Loucy (cell line): ENCODE measurements around the gene TBCD.
A peak's percentile ranks its signal among the peaks of the same experiment; 100 is the strongest.

ENCODE experiments used
- H2AFZ ChIP-seq: fragments of 200-600 bp; sonication (generic); 2 replicates; pipeline ENCODE4 v1.6.0; 2016; ENCODE audit warnings: antibody characterized with exemption, mild to moderate bottlenecking, low read length, moderate library complexity
- H3F3A ChIP-seq: fragments of 200-600 bp; 2 replicates; pipeline ENCODE4 v1.6.0; 2016; ENCODE audit warnings: antibody characterized with exemption, low read depth, mild to moderate bottlenecking
- H3K27me3 ChIP-seq: fragments of 200-600 bp; sonication (generic); 2 replicates; pipeline ENCODE4 v1.6.1; 2014; ENCODE audit warnings: low read length, mild to moderate bottlenecking; ENCODE audit not compliant: insufficient read depth, poor library complexity, severe bottlenecking
- H3K36me3 ChIP-seq: fragments of 200-600 bp; sonication (generic); 2 replicates; pipeline ENCODE4 v1.6.1; 2016; ENCODE audit warnings: low read length; ENCODE audit not compliant: insufficient read depth
- H3K4me1 ChIP-seq: fragments of 200-600 bp; sonication (generic); 2 replicates; pipeline ENCODE4 v1.5.1; 2014; ENCODE audit warnings: low read length, mild to moderate bottlenecking; ENCODE audit not compliant: insufficient read depth, poor library complexity, severe bottlenecking
- H3K4me2 ChIP-seq: fragments of 200-600 bp; sonication (generic); 2 replicates; pipeline ENCODE4 v1.6.0; 2014; ENCODE audit warnings: antibody characterized with exemption, low read length, low read depth, mild to moderate bottlenecking; ENCODE audit not compliant: poor library complexity, severe bottlenecking
- H3K4me3 ChIP-seq: fragments of 200-600 bp; sonication (generic); 2 replicates; pipeline ENCODE4 v1.5.1; 2014; ENCODE audit warnings: low read length, mild to moderate bottlenecking, mixed read lengths; ENCODE audit not compliant: poor library complexity, severe bottlenecking
- H3K79me2 ChIP-seq: fragments of 200-600 bp; sonication (generic); 2 replicates; pipeline ENCODE4 v1.6.1; 2014; ENCODE audit warnings: low read length; ENCODE audit not compliant: insufficient read depth
- H3K9ac ChIP-seq: fragments of 200-600 bp; sonication (generic); 2 replicates; pipeline ENCODE4 v1.6.0; 2014; ENCODE audit warnings: mild to moderate bottlenecking, low read depth, low read length, moderate library complexity; ENCODE audit not compliant: poor library complexity, severe bottlenecking
- H3K9me2 ChIP-seq: fragments of 200-600 bp; sonication (generic); replicated peaks from 2 replicates; pipeline ENCODE4 v1.6.1; 2016; ENCODE audit warnings: low read depth, low read length, mixed read lengths
- H3K9me3 ChIP-seq: fragments of 200-600 bp; sonication (generic); 2 replicates; pipeline ENCODE4 v1.6.1; 2014; ENCODE audit warnings: mild to moderate bottlenecking, antibody characterized with exemption, low read length, low read depth; ENCODE audit not compliant: insufficient read depth
- H4K20me1 ChIP-seq: fragments of 200-600 bp; sonication (generic); 2 replicates; pipeline ENCODE4 v1.6.0; 2014; ENCODE audit warnings: antibody characterized with exemption, low read length, mild to moderate bottlenecking; ENCODE audit not compliant: insufficient read depth, poor library complexity, severe bottlenecking
- EZH2phosphoT487 ChIP-seq: fragments of 200-600 bp; IDR thresholded peaks from 2 replicates; pipeline ENCODE4 v1.6.1; 2018; ENCODE audit warnings: antibody characterized with exemption, mild to moderate bottlenecking, moderate library complexity, borderline replicate concordance
- TF ChIP-seq, protein P1 (sequence below): fragments of 200-600 bp; sonication (generic); conservative IDR thresholded peaks from 2 replicates; pipeline ENCODE4 v1.5.1; 2014; ENCODE audit warnings: mild to moderate bottlenecking, antibody characterized with exemption, low read length

TBCD gene

DNA sequence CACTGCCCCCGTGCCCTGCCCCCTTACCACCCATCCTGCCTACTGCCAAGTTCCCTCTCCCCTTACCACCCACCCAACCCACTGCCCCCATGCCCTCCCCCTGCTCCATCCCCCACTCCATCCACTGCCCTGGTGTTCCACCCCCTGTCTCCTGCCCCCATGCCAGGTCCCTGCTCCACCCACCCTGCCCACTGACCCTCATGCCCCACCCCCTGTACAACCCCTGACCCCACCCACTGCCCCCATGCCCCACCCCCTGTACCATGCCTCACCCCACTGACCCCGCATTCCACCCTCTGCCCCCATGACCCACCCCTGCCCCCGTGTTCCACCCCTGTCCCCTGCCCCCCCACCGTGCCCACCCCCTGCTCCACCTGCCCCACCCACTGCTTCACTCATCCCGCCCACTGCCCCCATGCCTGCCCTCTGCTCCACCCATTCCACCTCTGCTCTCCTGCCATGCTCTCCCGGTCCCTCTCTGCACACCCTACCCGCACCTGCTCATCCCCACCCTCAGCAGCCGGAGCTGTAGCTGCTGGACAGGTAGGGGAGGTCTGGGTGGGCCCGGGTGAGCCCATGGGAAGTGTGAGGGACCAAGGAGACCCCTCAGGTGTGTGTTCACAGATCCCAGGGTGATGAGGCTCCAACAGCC is 42.7 kb upstream of the TBCD start:
- TF ChIP-seq, protein P1, sequence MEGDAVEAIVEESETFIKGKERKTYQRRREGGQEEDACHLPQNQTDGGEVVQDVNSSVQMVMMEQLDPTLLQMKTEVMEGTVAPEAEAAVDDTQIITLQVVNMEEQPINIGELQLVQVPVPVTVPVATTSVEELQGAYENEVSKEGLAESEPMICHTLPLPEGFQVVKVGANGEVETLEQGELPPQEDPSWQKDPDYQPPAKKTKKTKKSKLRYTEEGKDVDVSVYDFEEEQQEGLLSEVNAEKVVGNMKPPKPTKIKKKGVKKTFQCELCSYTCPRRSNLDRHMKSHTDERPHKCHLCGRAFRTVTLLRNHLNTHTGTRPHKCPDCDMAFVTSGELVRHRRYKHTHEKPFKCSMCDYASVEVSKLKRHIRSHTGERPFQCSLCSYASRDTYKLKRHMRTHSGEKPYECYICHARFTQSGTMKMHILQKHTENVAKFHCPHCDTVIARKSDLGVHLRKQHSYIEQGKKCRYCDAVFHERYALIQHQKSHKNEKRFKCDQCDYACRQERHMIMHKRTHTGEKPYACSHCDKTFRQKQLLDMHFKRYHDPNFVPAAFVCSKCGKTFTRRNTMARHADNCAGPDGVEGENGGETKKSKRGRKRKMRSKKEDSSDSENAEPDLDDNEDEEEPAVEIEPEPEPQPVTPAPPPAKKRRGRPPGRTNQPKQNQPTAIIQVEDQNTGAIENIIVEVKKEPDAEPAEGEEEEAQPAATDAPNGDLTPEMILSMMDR = no peak
- TF ChIP-seq EZH2phosphoT487 = no peak
- no peaks in the 10 kb centered on the region for H3F3A ChIP-seq
- H3K4me2 ChIP-seq = no peak overlapping the region
- H3K79me2 ChIP-seq = no peaks in the 10 kb centered on the region
- H3K9me2 ChIP-seq = no peaks in the 10 kb centered on the region
- H3K4me3 ChIP-seq = no peak overlapping the region
- no peaks in the 10 kb centered on the region for H3K4me1 ChIP-seq
- no peaks in the 10 kb centered on the region for H3K27me3 ChIP-seq
- no peaks in the 10 kb centered on the region for H3K36me3 ChIP-seq
- H4K20me1 ChIP-seq = no peaks in the 10 kb centered on the region
- no peaks in the 10 kb centered on the region for H3K9me3 ChIP-seq
- H3K9ac ChIP-seq = no peak overlapping the region
- no peak overlapping the region for H2AFZ ChIP-seq

DNA sequence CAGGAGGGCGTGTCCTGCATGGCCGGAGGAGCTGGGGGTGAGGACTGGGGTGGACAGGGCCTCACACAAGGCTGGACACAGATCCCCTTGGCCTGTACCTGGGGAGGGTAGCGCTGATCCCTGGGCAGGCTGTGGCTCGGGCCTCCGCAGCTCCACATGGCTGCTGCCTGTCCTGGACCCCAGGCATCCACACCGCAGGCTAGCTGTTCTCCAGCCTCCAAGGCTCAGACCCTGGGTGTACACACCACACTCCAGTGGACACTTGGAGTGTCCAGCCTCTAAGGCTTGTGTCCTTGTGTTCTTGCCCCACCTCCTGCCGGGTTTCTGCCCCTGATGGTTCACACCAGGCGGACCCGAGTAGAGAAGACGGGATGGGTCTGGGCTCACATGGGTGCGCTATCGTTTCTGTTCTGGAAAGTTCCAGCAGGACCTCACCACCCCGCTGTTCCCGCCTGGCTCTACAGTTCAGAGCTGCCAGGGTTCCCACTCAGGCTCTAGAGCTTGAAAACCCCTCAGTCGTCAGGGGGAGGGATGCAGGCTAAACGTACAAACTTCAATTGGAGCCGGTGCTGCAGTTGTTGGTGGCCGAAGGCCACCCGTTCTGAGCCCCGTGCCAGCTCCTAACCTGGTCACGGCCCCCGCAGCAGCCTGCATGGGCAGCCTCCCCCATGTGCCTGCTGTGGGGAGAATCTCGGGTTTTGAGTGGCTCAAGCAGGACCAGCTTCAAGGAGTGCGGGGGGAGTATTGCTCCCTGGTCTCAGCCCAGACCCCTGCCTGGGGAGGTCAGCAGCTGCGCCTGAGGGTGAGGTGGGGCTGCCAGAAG is 42.0 kb upstream of the TBCD start:
- no peaks in the 10 kb centered on the region for H4K20me1 ChIP-seq
- no peaks in the 10 kb centered on the region for H3K9me3 ChIP-seq
- H2AFZ ChIP-seq = no peak overlapping the region
- H3K4me1 ChIP-seq = no peaks in the 10 kb centered on the region
- no peaks in the 10 kb centered on the region for H3F3A ChIP-seq
- H3K36me3 ChIP-seq = no peaks in the 10 kb centered on the region
- no peaks in the 10 kb centered on the region for H3K79me2 ChIP-seq
- no peak overlapping the region for H3K9ac ChIP-seq
- TF ChIP-seq EZH2phosphoT487 = no peak
- TF ChIP-seq, protein P1 = no peak
- no peaks in the 10 kb centered on the region for H3K9me2 ChIP-seq
- H3K4me3 ChIP-seq = no peak overlapping the region
- H3K27me3 ChIP-seq = no peaks in the 10 kb centered on the region
- H3K4me2 ChIP-seq = no peak overlapping the region

DNA sequence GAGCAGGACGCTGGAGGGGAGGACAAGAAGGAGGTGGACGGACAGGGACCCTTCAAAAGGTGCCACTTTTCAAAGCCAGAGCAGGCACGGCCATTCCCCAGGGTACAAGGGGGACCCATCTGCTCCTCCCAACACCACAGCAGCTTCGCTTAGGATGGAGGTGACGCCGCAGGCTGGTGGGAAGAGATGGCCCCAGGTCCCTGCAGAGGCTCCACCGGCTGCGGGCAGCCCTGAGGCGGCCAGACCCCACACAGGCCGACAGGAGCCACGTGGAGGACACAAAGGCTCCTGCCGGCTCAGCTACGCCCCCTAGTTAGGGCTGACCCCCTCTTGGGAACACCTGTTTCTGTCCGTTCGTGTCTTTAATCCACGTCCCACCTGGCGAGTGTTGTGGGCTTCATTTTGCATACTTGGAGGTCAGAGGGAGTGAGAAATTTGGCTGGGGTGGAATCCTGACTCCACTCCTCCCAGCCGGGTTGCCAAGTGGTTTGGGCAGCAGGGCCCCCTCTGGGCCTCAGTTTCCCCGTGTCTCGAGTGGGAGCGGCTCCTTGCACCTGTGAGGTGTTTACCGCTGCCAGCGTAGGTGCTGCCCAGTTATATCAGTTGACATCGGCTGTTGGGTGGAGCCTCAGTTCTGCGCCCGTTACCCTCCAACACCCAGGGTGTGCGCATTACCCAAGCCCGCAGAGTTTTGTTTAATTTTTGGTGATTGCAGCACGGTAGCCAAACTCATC is 41.2 kb upstream of the TBCD start:
- H3K4me1 ChIP-seq = peaks cover under 1% of the 10 kb centered on the region
- H3K9ac ChIP-seq = no peak overlapping the region
- no peak overlapping the region for H3K4me2 ChIP-seq
- no peaks in the 10 kb centered on the region for H3K36me3 ChIP-seq
- H2AFZ ChIP-seq = no peak overlapping the region
- H3K27me3 ChIP-seq = no peaks in the 10 kb centered on the region
- H3K4me3 ChIP-seq = no peak overlapping the region
- no peak for TF ChIP-seq EZH2phosphoT487
- TF ChIP-seq, protein P1 = 0 out of 2 replicates have a peak, but pooled peaks have one; percentile 9
- H3F3A ChIP-seq = no peaks in the 10 kb centered on the region
- no peaks in the 10 kb centered on the region for H4K20me1 ChIP-seq
- H3K9me3 ChIP-seq = no peaks in the 10 kb centered on the region
- H3K9me2 ChIP-seq = no peaks in the 10 kb centered on the region
- H3K79me2 ChIP-seq = no peaks in the 10 kb centered on the region
